ENCODE results near the gene SMARCE1. TPM values are rescaled to one million over a fixed set of nuclear protein-coding genes. Genes with fewer than 3 reads are reported as not detected.

The SMARCE1 gene
- total RNA-seq, 1 donor from 2014 or later, result 89.5 TPM

DNA sequence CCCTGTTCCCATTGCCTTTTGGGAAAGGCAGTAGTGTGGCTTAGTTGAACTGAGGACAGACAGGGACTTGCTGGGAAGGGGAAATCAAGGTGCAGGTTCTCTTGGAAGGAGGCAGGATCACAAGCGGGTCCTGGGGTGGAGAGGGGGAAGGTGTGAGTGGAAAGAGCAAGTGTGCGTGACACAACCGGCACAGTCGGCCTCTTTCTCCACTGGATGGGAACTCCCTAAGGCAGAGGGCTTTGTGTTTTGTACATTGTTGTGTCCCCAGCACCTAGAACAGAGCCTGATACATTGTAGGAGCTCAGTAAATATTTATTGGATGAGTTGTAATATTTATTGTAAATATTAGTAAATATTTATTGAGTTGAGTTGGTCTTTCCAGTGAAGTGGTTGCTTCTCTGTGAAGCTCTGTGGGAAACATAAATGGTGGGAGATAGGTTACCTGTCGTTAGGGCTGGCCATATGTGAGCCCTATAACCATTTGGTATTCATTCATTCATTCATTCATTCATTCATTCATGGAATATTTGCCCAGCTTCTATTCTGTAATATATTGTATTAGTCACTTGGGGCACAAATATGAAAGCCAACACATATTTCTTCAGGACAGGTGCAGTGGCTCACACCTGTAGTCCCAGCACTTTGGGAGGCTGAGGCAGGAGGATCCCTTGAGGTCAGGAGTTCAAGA lies 34.0 kb downstream of the SMARCE1 start:
- Histone ChIP-seq H2AFZ (ENCODE audit: low read depth, low read length) (no peak overlapping the region), H3K27ac (ENCODE audit: low read depth, low read length) (no peak overlapping the region), H3K27me3 (ENCODE audit: insufficient read depth, low read length) (peaks cover 23% of the 10 kb centered on the region), H3K4me2 (ENCODE audit: low read length) (no peak overlapping the region), H3K4me1 (ENCODE audit: insufficient read depth, low read length) (no peaks in the 10 kb centered on the region), H3K36me3 (ENCODE audit: insufficient read depth, low read length) (no peaks in the 10 kb centered on the region), H3K79me2 (ENCODE audit: insufficient read depth, low read length) (no peaks in the 10 kb centered on the region), H4K20me1 (ENCODE audit: insufficient read depth, low read length) (no peaks in the 10 kb centered on the region), H3K9me3 (ENCODE audit: insufficient read depth, low read depth, low read length) (no peaks in the 10 kb centered on the region), H3K4me3 (ENCODE audit: insufficient read depth, low read depth, low read length) (no peak overlapping the region), H3K9ac (ENCODE audit: low read length) (no peak overlapping the region)
- TF ChIP-seq EZH2 (IDR thresholded peaks at IDR 0.05; ENCODE audit: insufficient read depth, low read length), result no peak
- TF ChIP-seq, protein P1, sequence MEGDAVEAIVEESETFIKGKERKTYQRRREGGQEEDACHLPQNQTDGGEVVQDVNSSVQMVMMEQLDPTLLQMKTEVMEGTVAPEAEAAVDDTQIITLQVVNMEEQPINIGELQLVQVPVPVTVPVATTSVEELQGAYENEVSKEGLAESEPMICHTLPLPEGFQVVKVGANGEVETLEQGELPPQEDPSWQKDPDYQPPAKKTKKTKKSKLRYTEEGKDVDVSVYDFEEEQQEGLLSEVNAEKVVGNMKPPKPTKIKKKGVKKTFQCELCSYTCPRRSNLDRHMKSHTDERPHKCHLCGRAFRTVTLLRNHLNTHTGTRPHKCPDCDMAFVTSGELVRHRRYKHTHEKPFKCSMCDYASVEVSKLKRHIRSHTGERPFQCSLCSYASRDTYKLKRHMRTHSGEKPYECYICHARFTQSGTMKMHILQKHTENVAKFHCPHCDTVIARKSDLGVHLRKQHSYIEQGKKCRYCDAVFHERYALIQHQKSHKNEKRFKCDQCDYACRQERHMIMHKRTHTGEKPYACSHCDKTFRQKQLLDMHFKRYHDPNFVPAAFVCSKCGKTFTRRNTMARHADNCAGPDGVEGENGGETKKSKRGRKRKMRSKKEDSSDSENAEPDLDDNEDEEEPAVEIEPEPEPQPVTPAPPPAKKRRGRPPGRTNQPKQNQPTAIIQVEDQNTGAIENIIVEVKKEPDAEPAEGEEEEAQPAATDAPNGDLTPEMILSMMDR (IDR thresholded peaks at IDR 0.05; ENCODE audit: insufficient read depth, low read depth, low read length), result no peak
- H3K4me3 Mint-ChIP-seq (ENCODE audit: unreplicated experiment), result no peak overlapping the region
- FAIRE-seq (no peak), DNase-seq (ENCODE audit: low read depth) (no peak)
- peaks cover 5% of the 10 kb centered on the region for H3K9me3 Mint-ChIP-seq (ENCODE audit: unreplicated experiment)
- H3K27ac Mint-ChIP-seq (ENCODE audit: unreplicated experiment), result no peak overlapping the region
- peaks cover 1% of the 10 kb centered on the region for H3K36me3 Mint-ChIP-seq (ENCODE audit: low read depth, unreplicated experiment)
- peaks cover 2% of the 10 kb centered on the region for H3K4me1 Mint-ChIP-seq (ENCODE audit: low read depth, unreplicated experiment)
- peaks cover 39% of the 10 kb centered on the region for H3K27me3 Mint-ChIP-seq (ENCODE audit: low read depth, unreplicated experiment)

DNA sequence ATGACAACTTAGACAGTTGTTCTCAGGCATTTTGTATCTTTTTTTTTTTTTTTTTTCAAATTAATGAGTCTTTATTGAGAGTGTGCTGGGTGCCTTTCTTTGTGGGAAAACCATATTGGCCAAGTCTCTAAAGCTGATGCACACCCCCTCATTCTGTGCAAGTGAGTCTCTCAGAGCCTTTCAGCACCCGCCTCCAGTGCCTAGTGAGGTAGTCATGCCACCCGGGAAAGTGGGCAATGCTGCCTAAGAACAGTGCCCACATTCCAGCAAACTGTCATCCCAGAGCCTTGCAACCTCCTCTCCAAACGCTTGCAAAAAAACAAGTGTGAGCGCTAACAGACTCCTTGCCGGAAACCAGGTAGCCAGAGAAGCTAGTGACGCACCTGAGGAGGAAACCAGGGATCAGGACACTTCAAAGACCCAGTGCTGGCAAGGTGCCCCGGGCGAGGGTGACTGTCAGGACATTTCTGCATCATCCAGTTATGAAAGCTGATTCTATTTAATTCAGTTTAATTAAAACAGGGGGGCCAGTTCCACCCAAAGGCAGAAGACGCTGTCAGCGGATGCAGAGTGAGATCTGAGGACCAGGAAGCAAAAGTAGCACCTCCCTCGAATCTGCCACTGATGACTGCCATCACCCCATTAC lies 34.9 kb downstream of the SMARCE1 start:
- H3K27ac ChIP-seq (ENCODE audit: low read depth, low read length), result no peak overlapping the region
- H3K27me3 ChIP-seq (ENCODE audit: insufficient read depth, low read length), result peaks cover 24% of the 10 kb centered on the region
- Mint-ChIP-seq H3K9me3 (ENCODE audit: unreplicated experiment) (peaks cover 5% of the 10 kb centered on the region), H3K4me3 (ENCODE audit: unreplicated experiment) (no peak overlapping the region), H3K4me1 (ENCODE audit: low read depth, unreplicated experiment) (peaks cover 2% of the 10 kb centered on the region), H3K27me3 (ENCODE audit: low read depth, unreplicated experiment) (peaks cover 36% of the 10 kb centered on the region), H3K27ac (ENCODE audit: unreplicated experiment) (no peak overlapping the region), H3K36me3 (ENCODE audit: low read depth, unreplicated experiment) (peaks cover 1% of the 10 kb centered on the region)
- no peaks in the 10 kb centered on the region for H3K9me3 ChIP-seq (ENCODE audit: insufficient read depth, low read depth, low read length)
- no peak for TF ChIP-seq EZH2 (IDR thresholded peaks at IDR 0.05; ENCODE audit: insufficient read depth, low read length)
- TF ChIP-seq, protein P1 (IDR thresholded peaks at IDR 0.05; ENCODE audit: insufficient read depth, low read depth, low read length), result no peak
- no peaks in the 10 kb centered on the region for H3K36me3 ChIP-seq (ENCODE audit: insufficient read depth, low read length)
- FAIRE-seq, result no peak
- H3K4me3 ChIP-seq (ENCODE audit: insufficient read depth, low read depth, low read length), result no peak overlapping the region
- H3K4me1 ChIP-seq (ENCODE audit: insufficient read depth, low read length), result no peaks in the 10 kb centered on the region
- no peak overlapping the region for H3K4me2 ChIP-seq (ENCODE audit: low read length)
- no peak for DNase-seq (ENCODE audit: low read depth)
- no peaks in the 10 kb centered on the region for H4K20me1 ChIP-seq (ENCODE audit: insufficient read depth, low read length)
- H3K9ac ChIP-seq (ENCODE audit: low read length), result no peak overlapping the region
- H2AFZ ChIP-seq (ENCODE audit: low read depth, low read length), result no peak overlapping the region
- H3K79me2 ChIP-seq (ENCODE audit: insufficient read depth, low read length), result no peaks in the 10 kb centered on the region
